OCI-M1 (cell line): ENCODE data around the gene PRAMEF25.
"Not testable (repeated sequence)": the region's sequence is repeated elsewhere in the genome, so short reads cannot be mapped to it uniquely, and the experiment has no call there.

ENCODE experiments used
- DNase-seq: peaks from one replicate; lab custom pipeline; 2025; lab: John Stamatoyannopoulos, UW

The PRAMEF25 gene

GRCh38 chr1:13070474-13070873, at the start of gene PRAMEF25:
Gene PRAMEF25 (plus strand): TSS chr1:13070774. CDS start chr1:13073694, 2,920 bp downstream.
- not testable (repeated sequence) for DNase-seq

- not testable (repeated sequence) for DNase-seq
Observed at GRCh38 chr1:13056475-13056874, 14.1 kb upstream of the PRAMEF25 start, which contains the start of gene PRAMEF27. Gene PRAMEF27 (minus strand): TSS chr1:13056575. CDS start chr1:13053659, 2,916 bp downstream.

DNA sequence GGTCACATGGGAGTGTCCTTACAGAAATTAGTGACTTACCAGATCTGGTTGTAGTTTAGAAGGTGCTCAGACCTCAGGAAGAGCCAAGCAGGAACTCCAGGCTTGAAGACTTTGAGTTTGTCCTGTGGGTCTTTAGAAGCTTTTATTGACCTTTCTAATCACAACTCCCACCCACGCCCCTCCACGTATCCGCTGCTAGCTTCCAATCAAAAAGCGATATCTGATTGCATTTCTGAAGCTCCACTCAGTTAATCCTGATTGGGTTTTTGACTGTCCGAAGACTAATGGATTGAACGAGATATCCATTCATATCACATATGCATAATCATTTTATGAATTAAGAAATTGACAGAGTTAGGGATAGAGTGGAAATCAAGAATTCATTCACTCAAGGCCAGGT, 46.2 kb downstream of the PRAMEF25 start, which contains the start of gene HNRNPCL2:
HNRNPCL2 (minus strand) TSS at position 101 of the 400 bp plus-strand sequence. CDS start 454 bp downstream, outside the sequence.
- DNase-seq, result not testable (repeated sequence)
